Measurements from ENCODE around the gene SFTPB. TPM values are rescaled to one million over a fixed set of nuclear protein-coding genes. Genes with fewer than 3 reads are reported as not detected.

SFTPB gene
- total RNA-seq, 2 donors from 2014 or later = 0.29 to 17.3 TPM

DNA sequence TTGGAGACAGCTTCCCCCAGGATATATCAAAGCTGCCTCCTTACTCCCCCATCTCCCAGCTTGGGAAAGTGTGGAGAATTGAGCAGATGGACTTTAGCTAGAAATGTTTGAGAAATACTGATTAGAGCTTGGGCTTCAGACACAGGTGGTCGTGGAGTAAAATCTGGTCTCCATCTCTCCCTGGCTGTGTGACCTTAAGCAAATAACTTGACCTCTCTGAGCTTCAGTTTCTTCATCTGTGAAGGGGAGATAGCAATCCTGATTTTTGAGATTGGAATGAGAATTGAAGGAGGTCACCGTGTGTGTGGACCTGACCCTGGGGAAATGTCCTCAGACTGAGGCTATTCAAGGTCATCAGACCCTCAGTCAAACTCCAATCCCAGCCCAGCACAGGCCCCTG lies 29.7 kb upstream of the SFTPB start:
- DNase-seq = no peak
- no peak overlapping the region for H3K27ac ChIP-seq
- no peaks in the 10 kb centered on the region for H3K27me3 ChIP-seq
- intact Hi-C loops (cut with DNase I) = no loop called here
- no peaks in the 10 kb centered on the region for H3K4me1 ChIP-seq
- H3K9me3 ChIP-seq = no peaks in the 10 kb centered on the region
- no peak overlapping the region for H3K9ac ChIP-seq (ENCODE audit: low read depth in 2 of 2, low read length in 2 of 2)
- TF ChIP-seq, protein P1, sequence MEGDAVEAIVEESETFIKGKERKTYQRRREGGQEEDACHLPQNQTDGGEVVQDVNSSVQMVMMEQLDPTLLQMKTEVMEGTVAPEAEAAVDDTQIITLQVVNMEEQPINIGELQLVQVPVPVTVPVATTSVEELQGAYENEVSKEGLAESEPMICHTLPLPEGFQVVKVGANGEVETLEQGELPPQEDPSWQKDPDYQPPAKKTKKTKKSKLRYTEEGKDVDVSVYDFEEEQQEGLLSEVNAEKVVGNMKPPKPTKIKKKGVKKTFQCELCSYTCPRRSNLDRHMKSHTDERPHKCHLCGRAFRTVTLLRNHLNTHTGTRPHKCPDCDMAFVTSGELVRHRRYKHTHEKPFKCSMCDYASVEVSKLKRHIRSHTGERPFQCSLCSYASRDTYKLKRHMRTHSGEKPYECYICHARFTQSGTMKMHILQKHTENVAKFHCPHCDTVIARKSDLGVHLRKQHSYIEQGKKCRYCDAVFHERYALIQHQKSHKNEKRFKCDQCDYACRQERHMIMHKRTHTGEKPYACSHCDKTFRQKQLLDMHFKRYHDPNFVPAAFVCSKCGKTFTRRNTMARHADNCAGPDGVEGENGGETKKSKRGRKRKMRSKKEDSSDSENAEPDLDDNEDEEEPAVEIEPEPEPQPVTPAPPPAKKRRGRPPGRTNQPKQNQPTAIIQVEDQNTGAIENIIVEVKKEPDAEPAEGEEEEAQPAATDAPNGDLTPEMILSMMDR (IDR thresholded peaks at IDR 0.05) = no peak
- H3K4me3 ChIP-seq = no peak overlapping the region
- H3K36me3 ChIP-seq = no peaks in the 10 kb centered on the region

DNA sequence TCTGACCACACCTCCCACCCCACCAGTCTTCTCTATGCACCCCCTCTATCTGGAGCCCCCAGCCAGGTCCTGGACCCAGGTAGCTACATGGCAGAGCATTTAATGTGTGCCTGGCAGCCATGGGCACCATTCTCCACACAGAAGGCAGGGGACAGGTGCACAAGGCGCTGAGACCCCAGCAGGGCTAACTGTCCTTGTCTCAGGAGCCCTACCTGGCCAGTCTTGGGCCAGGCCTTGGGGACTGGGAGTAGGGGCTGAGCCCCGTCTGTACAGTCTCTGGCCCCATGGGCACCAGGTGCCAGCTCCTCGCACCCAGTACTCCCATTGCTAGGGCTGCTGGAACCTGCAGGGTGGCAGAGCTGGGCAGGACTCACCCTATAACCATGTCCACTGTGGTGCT lies 29.1 kb upstream of the SFTPB start:
- intact Hi-C loops (cut with DNase I) = no loop called here
- Histone ChIP-seq H3K4me1 (no peaks in the 10 kb centered on the region), H3K27ac (no peak overlapping the region), H3K4me3 (no peak overlapping the region), H3K36me3 (no peaks in the 10 kb centered on the region), H3K9me3 (no peaks in the 10 kb centered on the region), H3K27me3 (no peaks in the 10 kb centered on the region), H3K9ac (ENCODE audit: low read depth in 2 of 2, low read length in 2 of 2) (no peak overlapping the region)
- TF ChIP-seq, protein P1 (IDR thresholded peaks at IDR 0.05) = no peak
- no peak for DNase-seq

DNA sequence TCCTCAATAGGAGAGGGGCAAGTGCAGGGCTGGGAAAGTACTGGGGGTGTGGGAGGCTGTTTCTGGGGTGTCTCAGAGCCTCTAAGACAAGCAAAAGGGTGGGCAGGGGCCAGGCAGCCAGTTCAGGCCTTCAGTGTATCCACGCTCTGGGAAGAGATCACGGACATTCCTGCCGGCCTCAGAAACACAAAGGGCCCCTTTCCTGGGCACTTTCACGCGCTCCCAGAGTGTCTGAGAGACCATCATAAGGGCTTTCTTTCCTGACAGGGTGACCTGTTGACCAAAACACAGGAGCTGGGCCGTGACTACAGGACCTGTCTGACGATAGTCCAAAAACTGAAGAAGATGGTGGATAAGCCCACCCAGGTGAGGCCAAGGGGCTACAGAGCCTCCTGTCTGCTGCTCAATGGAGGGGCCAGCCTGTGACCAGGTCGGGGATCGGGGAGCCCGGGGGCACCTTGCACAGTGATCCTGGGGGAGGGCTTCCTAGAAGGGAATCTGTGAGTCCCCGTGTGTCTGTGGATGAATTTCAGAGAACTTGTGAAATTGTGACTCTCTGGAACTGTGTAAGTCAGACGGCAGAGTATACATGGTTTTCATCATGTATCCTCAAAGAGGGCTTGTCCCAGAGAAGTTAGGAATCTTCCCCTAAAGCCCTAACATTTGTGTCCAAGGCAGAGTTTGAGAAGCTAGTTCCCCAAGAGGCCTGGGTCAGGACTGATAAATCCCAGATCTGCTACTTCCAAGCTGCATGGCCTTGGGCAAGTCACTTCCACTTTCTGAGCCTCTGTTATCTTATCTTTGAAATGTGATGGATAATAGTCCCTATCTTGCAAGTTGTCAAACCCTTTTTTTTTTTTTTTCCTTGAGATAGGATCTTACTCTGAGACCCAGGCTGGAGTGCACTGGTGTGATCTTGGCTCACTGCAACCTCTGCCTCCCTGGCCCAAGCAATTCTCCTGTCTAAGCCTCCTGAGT lies 28.0 kb upstream of the SFTPB start:
- intact Hi-C loops (cut with DNase I) = no loop called here
- Histone ChIP-seq H3K27ac (no peak overlapping the region), H3K4me1 (no peaks in the 10 kb centered on the region), H3K36me3 (no peaks in the 10 kb centered on the region), H3K4me3 (no peak overlapping the region), H3K9ac (ENCODE audit: low read depth in 2 of 2, low read length in 2 of 2) (no peak overlapping the region), H3K27me3 (no peaks in the 10 kb centered on the region), H3K9me3 (no peaks in the 10 kb centered on the region)
- TF ChIP-seq, protein P1 (IDR thresholded peaks at IDR 0.05) = no peak
- DNase-seq = no peak

DNA sequence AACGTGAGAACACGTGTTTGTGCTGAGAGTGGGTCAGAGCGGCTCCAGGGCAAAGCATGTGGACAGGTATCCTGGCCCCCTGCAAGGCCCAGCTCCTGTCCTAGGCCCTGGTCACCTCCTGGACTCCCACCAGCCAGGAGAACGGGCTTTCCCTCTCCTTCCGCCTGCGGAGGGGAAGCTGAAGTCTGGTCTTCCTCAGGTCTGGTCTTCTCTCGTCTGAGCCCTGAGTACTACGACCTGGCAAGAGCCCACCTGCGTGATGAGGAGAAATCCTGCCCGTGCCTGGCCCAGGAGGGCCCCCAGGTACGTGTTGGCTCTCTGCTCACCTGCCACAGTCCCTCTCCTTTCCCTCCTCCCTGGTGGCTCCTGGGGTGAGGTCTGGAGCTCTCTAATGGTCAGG lies 27.1 kb upstream of the SFTPB start:
- Histone ChIP-seq H3K36me3 (no peaks in the 10 kb centered on the region), H3K4me3 (no peak overlapping the region), H3K27ac (no peak overlapping the region), H3K9ac (ENCODE audit: low read depth in 2 of 2, low read length in 2 of 2) (no peak overlapping the region), H3K27me3 (no peaks in the 10 kb centered on the region), H3K4me1 (no peaks in the 10 kb centered on the region), H3K9me3 (no peaks in the 10 kb centered on the region)
- TF ChIP-seq, protein P1 (IDR thresholded peaks at IDR 0.05) = no peak
- no peak for DNase-seq
- intact Hi-C loops (cut with DNase I) = no loop called here

DNA sequence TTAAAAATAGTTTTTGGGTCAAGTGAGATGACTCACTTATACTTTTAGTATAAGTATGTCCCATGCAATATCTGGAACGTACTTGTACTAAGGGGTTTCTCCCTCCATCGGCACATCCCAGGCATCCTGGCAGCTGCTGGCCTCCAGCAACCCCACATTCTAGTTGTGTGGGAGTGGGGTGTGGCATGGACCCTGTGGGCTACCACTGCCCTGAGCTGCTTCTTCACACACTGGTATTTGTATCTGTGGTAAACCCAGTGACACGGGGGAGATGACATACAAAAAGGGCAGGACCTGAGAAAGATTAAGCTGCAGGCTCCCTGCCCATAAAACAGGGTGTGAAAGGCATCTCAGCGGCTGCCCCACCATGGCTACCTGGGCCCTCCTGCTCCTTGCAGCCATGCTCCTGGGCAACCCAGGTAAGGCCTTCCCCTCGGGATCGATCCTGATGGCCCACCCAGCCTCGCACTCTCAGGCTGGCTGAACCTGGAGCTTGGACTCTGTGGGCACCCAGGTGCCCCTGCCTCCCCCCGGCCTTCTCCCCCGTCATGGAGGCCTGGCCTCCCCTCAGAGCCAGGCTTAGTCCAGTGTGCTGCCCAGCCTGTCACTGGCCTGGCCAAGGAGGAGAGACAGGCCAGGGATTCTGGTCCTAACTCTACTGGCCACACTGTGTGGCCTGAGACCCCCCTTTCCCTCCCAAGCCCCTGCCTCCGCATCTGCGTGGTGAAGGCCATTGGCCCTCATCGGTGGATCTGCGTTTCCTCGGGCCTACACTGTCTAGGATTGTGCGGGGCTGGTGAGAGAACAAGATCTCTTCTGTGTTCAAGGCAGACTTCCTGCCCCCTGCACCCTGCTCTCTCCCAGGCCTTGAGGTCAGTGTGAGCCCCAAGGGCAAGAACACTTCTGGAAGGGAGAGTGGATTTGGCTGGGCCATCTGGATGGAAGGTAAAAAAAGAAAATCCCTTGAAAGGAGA lies 26.3 kb upstream of the SFTPB start, which contains the start of gene GNLY:
TSS of gene GNLY (plus strand) at position 307 of the 974 bp plus-strand sequence. CDS start at position 368, 61 bp downstream.
- H3K4me3 ChIP-seq = no peak within 1 kb of the TSS
- no peak within 1 kb of the TSS for H3K27ac ChIP-seq
- TF ChIP-seq, protein P1 (IDR thresholded peaks at IDR 0.05) = no peak
- intact Hi-C loops (cut with DNase I) = no loop called here
- H3K36me3 ChIP-seq = no peaks in the 10 kb centered on the region
- H3K9ac ChIP-seq (ENCODE audit: low read depth in 2 of 2, low read length in 2 of 2) = no peak within 1 kb of the TSS
- H3K4me1 ChIP-seq = no peaks in the 10 kb centered on the region
- H3K9me3 ChIP-seq = no peaks in the 10 kb centered on the region
- DNase-seq = no peak
- H3K27me3 ChIP-seq = no peaks in the 10 kb centered on the region
